ENCODE measurements around the gene SIDT2. TPM values are rescaled to one million over a fixed set of nuclear protein-coding genes. Genes with fewer than 3 reads are reported as not detected.

Gene SIDT2
- total RNA-seq, 1 experiment from 2014 or later, result 27.6 TPM

- DNase-seq (ENCODE audit: low spot score) (no peak), ATAC-seq (no peak)
- TF ChIP-seq ETV6 (CRISPR knock-in tag; IDR thresholded peaks at IDR 0.05), result no peak
- no peak for TF ChIP-seq ZNF121 (CRISPR knock-in tag; IDR thresholded peaks at IDR 0.05)
- no peak for TF ChIP-seq FOXP1 (CRISPR knock-in tag; IDR thresholded peaks at IDR 0.05; ENCODE audit: borderline replicate concordance)
- no peak for TF ChIP-seq STAT6 (CRISPR knock-in tag; conservative IDR thresholded peaks at IDR 0.05; ENCODE audit: low read depth)
- TF ChIP-seq OVOL2 (CRISPR knock-in tag; IDR thresholded peaks at IDR 0.05; ENCODE audit: borderline replicate concordance), result no peak
- TF ChIP-seq, protein P1, sequence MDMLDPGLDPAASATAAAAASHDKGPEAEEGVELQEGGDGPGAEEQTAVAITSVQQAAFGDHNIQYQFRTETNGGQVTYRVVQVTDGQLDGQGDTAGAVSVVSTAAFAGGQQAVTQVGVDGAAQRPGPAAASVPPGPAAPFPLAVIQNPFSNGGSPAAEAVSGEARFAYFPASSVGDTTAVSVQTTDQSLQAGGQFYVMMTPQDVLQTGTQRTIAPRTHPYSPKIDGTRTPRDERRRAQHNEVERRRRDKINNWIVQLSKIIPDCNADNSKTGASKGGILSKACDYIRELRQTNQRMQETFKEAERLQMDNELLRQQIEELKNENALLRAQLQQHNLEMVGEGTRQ (CRISPR knock-in tag; IDR thresholded peaks at IDR 0.05), result no peak
- no peak for TF ChIP-seq SMAD4 (CRISPR knock-in tag; IDR thresholded peaks at IDR 0.05)
- TF ChIP-seq E2F5 (CRISPR knock-in tag; IDR thresholded peaks at IDR 0.05), result no peak
- Mint-ChIP-seq H3K9me3 (no peaks in the 10 kb centered on the region), H3K4me1 (no peaks in the 10 kb centered on the region), H3K27me3 (ENCODE audit: low read depth) (no peaks in the 10 kb centered on the region), H3K4me3 (no peak overlapping the region), H3K27ac (no peak overlapping the region), H3K36me3 (0 out of 2 replicates have a peak, but pooled peaks cover 2% of the 10 kb centered on the region)
- POLR2A ChIA-PET, result interaction anchor here (1.4 kb wide), 1 partner anchor 13 kb away, joined by 4 read pairs; the partner anchor contains the start of gene SIDT2
- CTCF ChIA-PET, result interaction anchor here (1.5 kb wide), 1 partner anchor 11 kb away, joined by 9 read pairs; no protein-coding TSS in a partner anchor
Measured at GRCh38 chr11:117191680-117192400, 13.3 kb downstream of the SIDT2 start.

DNA sequence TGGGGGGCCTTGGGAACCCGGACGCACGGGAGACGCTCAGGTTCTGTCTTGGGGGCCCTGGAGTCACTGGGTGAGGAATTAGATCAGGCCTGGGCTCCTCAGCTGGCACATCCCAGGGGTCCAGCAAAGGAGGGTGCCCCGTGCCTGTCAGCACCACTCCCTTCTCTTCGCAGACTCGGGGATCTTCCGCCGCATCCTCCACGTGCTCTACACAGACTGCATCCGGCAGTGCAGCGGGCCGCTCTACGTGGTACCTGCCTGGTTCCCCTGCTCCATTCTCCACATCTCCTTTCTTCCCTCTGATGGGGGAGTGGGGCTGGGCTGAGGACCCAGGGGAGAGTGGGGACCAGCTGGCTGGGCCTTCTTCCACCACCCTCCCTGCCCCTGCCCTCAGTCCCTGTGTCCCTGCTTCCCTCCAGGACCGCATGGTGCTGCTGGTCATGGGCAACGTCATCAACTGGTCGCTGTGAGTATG, 13.9 kb downstream of the SIDT2 start:
- Mint-ChIP-seq H3K4me1 (peaks cover 2% of the 10 kb centered on the region), H3K27ac (no peak overlapping the region), H3K27me3 (ENCODE audit: low read depth) (no peaks in the 10 kb centered on the region), H3K9me3 (no peaks in the 10 kb centered on the region), H3K36me3 (0 out of 2 replicates have a peak, but pooled peaks cover 2% of the 10 kb centered on the region), H3K4me3 (no peak overlapping the region)
- DNase-seq (ENCODE audit: low spot score) (no peak), ATAC-seq (no peak)
- POLR2A ChIA-PET, result no interaction called here
- TF ChIP-seq SMAD4 (CRISPR knock-in tag; IDR thresholded peaks at IDR 0.05) (no peak), ZNF317 (CRISPR knock-in tag; IDR thresholded peaks at IDR 0.05; ENCODE audit: borderline replicate concordance, low read depth) (no peak)
- CTCF ChIA-PET, result interaction anchor here (5.9 kb wide), 1 partner anchor 12 kb away, joined by 48 read pairs; the partner anchor contains the start of gene SIDT2

DNA sequence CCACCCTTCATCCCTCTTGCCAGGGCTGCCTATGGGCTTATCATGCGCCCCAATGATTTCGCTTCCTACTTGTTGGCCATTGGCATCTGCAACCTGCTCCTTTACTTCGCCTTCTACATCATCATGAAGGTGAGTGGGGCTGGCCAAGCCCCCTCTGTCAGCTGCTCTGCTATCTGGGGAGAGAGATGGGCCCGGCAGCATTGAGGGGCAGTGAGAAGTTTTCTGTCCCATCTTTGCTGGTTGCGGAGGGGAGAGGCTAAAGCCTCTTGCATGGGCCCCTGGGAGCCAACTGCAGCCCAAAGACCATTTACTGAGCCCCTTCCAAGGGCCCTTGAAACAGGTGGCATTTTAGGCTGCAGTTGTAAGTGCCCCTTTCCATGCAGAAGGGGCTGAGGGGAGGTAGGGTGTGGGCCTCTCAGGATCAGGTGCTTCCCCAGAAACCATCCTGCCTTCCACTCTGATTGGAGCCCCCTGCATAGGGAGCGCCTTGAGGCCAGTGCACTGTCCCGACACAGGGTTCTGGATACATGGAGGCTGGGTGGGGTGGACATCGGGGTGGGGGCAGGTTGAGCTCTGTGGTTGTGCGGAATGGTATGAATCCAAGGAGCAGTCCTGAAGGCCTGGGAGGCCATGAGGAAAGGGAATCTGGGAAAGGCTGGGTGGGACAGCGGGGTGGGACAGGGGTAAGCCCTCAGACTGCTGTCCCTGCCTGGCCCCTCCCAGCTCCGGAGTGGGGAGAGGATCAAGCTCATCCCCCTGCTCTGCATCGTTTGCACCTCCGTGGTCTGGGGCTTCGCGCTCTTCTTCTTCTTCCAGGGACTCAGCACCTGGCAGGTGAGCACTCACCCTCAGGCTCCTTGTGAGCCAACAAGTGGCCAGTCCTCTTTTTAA, 14.8 kb downstream of the SIDT2 start:
- no peak overlapping the region; the same call in 1 of the 2 replicates for H3K27ac Mint-ChIP-seq
- peaks cover 11% of the 10 kb centered on the region for H3K4me1 Mint-ChIP-seq
- H3K36me3 Mint-ChIP-seq, result 0 out of 2 replicates have a peak, but pooled peaks cover 2% of the 10 kb centered on the region
- ChIA-PET POLR2A (no interaction called here), CTCF (interaction anchor here (5.9 kb wide), 1 partner anchor 13 kb away, joined by 48 read pairs; the partner anchor contains the start of gene SIDT2)
- no peak for TF ChIP-seq KAT7 (CRISPR knock-in tag; IDR thresholded peaks at IDR 0.05; ENCODE audit: borderline replicate concordance)
- no peak for TF ChIP-seq TEAD1 (CRISPR knock-in tag; IDR thresholded peaks at IDR 0.05)
- TF ChIP-seq STAT6 (CRISPR knock-in tag; conservative IDR thresholded peaks at IDR 0.05; ENCODE audit: low read depth), result no peak
- TF ChIP-seq SMAD4 (CRISPR knock-in tag; IDR thresholded peaks at IDR 0.05), result no peak
- no peak for TF ChIP-seq PRRX2 (CRISPR knock-in tag; IDR thresholded peaks at IDR 0.05)
- TF ChIP-seq FOXP1 (CRISPR knock-in tag; IDR thresholded peaks at IDR 0.05; ENCODE audit: borderline replicate concordance), result no peak
- TF ChIP-seq, protein P2, sequence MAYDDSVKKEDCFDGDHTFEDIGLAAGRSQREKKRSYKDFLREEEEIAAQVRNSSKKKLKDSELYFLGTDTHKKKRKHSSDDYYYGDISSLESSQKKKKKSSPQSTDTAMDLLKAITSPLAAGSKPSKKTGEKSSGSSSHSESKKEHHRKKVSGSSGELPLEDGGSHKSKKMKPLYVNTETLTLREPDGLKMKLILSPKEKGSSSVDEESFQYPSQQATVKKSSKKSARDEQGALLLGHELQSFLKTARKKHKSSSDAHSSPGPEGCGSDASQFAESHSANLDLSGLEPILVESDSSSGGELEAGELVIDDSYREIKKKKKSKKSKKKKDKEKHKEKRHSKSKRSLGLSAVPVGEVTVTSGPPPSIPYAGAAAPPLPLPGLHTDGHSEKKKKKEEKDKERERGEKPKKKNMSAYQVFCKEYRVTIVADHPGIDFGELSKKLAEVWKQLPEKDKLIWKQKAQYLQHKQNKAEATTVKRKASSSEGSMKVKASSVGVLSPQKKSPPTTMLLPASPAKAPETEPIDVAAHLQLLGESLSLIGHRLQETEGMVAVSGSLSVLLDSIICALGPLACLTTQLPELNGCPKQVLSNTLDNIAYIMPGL (CRISPR knock-in tag; IDR thresholded peaks at IDR 0.05), result no peak
- TF ChIP-seq ZBTB21 (CRISPR knock-in tag; IDR thresholded peaks at IDR 0.05; ENCODE audit: borderline replicate concordance), result no peak
- TF ChIP-seq SP1 (CRISPR knock-in tag; conservative IDR thresholded peaks at IDR 0.05), result no peak
- no peak overlapping the region for H3K4me3 Mint-ChIP-seq
- no peak for ATAC-seq
- H3K9me3 Mint-ChIP-seq, result no peaks in the 10 kb centered on the region
- no peaks in the 10 kb centered on the region for H3K27me3 Mint-ChIP-seq (ENCODE audit: low read depth)
- DNase-seq (ENCODE audit: low spot score), result no peak

All from WTC11 (cell line).